NOMO-1 treated with DMSO at 0.1 percent for 48 hours (cell line): ENCODE data around the gene CTNNA2.

Source experiments
- DNase-seq: peaks from one replicate; lab custom pipeline; 2025; ENCODE audit not compliant: unreplicated experiment; lab: John Stamatoyannopoulos, UW

CTNNA2 gene

GRCh38 chr2:80303006-80303908 lies 790.4 kb downstream of the CTNNA2 start:
- no peak for DNase-seq

DNA sequence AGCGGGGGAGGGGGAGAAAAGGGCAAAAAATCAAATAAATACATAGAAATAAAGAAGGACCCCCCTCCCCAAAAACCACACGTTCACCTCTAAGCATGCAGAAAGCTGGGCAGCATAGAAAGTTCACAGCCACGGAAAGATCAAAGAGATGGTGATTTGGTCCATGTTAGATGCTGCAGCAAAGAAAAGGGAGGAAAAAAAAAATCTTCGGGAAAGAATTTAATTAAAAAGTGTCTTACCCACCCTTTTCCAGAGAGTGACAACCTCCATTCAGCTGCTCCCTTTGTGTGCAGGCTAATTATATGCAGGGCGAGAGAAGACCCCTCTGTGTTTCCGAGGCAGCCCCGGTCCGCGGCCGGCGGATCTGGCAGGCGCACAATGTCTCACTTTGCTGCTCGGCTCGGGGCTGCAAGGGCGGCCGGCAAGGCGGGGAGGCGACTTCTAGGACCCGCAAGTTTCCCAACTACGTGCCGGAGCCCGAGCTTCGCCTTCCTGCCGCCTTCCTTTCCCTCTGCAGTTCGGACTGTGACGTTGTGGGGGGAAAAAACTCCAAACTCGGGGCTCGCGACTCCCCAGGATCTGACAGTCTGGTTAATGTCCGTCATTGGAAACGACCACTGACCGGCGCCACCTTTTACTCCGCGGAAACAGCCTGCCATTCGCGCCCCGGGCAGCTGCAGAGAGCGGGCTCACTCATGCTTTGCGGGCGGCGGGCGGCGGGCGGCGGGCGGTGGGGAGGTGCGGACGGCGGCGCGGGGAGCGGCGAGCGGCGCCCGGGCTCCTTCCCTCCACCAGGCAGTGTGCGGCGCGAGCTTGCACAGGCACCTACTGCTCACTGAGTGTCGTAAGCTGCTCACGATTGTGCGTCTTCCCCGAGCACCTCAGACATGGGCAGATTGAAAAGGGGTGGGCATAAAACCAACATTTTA lies 791.3 kb downstream of the CTNNA2 start, which contains the start of gene LRRTM1:
LRRTM1 (minus strand) TSS at position 844 of the 929 bp plus-strand sequence. CDS start 933 bp downstream, outside the sequence.
- DNase-seq, result no peak

- no peak for DNase-seq
Measured at GRCh38 chr2:80311304-80311703, 798.5 kb downstream of the CTNNA2 start.

GRCh38 chr2:80312282-80312839 lies 799.5 kb downstream of the CTNNA2 start:
- DNase-seq, result no peak

DNA sequence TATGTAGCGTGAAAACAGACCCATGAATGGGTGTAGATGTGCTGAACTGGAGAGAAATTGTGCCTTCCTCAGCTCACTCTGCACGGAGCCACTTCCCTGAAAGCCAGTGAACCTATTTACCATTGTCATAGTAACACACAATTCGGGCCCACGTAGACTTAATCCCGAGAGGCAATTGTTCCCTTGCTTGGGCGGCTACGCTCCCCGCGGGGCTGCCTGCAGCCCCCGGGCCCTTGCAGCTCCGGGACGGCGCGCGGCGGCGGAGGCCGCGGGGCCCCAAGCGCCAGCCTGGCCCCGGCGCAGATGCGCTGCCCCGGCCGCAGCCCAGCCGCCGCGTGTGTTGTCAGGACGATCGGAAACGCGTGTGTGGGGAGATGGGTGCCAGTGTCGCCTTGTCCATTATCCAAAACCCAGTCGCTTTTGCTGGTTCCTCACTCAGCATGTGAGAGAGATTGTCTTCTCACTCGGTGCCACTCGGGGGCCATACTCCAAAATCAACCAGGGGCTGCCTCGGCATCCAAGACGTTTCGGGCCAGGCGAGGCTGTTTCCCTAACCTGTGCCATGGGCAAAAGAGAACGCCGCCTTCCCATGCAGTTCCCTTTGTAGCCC lies 809.6 kb downstream of the CTNNA2 start:
- no peak for DNase-seq

- no peak for DNase-seq
Measured at GRCh38 chr2:80322958-80323357, 810.1 kb downstream of the CTNNA2 start.

- DNase-seq, result no peak
Measured at GRCh38 chr2:80323610-80324009, 810.8 kb downstream of the CTNNA2 start.

GRCh38 chr2:80324525-80324924 lies 811.7 kb downstream of the CTNNA2 start:
- no peak for DNase-seq

DNA sequence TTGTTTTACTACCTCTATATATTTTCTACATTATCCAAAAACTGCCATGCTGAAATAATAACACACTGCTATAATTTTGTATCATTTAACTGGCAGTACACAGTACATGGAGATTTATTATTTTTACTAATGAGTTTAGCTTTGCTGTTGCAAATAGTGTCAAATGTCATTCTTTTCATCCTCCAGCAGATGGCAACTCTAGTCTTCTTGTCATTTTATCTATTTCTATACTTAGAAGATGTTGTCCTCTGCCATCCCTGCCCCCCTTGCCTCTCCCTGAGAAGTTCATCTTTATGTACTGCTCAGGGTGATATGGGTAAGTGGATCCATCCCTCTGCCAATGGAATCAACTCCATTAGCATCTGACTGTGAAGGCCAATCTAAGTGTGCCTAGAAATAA lies 813.4 kb downstream of the CTNNA2 start:
- DNase-seq, result peak; percentile 34

DNA sequence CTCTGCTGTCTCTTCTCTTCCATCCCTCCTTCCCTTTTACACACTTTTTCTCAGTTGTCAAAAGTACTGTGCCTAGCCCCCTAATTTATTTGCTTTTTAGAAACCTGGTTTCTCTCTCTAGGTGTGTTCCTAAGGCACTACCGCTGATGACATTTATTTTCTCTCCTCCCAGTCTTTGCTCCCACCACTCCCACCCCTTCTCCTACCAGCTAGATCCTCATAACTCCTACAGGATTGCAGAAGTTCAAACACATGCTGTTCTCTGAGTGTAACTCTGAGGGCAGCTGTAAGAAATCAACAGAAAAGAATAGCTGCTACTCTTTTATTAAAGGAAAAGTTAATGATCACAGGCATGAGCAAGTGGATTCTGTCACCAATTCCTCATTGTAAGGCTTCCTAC lies 814.0 kb downstream of the CTNNA2 start:
- DNase-seq, result no peak

GRCh38 chr2:80328159-80328571 lies 815.3 kb downstream of the CTNNA2 start:
- peak; percentile 32 for DNase-seq

DNA sequence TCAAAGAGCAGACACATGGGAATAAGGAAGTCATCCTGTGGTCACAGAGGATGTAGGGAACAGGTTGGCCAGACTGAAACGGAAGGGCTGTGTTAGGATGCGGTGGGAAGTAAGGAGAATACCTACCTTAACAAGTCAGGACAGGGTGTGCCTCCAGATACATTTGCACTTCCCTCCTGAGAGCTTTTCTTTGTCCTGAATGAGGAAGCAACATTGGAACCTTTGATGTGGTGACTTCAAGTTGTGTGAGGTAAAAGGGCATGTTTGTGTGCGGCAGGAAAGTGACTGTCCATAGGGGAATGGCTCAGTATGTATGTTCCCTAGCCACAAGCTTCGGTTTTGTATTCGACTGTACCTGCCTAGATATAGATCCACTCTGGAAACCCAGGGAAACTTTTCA lies 816.6 kb downstream of the CTNNA2 start:
- DNase-seq, result no peak

- DNase-seq, result no peak
Measured at GRCh38 chr2:80330527-80331450, 817.9 kb downstream of the CTNNA2 start.

GRCh38 chr2:80333886-80334285 lies 821.0 kb downstream of the CTNNA2 start:
- no peak for DNase-seq

GRCh38 chr2:80335411-80335810 lies 822.6 kb downstream of the CTNNA2 start:
- no peak for DNase-seq

DNA sequence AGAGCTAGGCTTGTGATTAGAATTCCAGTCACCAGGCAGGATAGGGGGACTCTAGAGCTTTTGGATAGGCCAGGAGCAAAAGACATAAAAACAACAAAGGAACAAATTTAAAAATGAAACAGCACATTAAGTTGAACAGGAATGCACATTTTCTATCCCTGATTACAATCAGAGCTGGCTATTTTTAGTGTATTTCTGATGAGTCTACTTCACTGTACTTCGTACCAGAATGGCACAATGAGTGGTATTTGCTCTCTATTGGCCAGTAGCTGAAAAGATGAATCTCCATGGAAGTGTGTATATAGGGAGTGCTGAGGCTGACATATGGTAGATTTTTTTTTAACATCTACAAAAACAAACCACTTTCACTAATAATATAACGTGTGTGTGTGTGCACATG lies 825.9 kb downstream of the CTNNA2 start:
- DNase-seq, result no peak

GRCh38 chr2:80340022-80340421 lies 827.2 kb downstream of the CTNNA2 start:
- no peak for DNase-seq

DNA sequence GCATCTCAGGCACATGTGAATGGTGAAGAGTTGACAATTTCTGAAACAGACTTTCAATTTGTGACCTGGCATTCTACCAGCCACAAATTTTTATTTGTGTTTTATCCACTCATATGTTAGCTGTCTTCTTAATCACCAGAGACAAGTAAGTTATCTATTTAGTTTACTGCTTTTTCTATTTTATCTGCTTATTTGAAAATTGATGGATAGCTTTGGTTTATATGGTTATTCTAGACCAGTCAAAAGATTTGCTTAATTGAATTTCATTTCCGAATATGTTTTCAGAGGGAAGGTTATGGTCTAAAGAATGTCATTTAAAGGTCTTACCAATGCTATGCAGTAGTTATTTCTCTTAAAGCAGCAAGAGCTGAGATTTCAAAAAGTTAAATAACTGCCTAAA lies 835.2 kb downstream of the CTNNA2 start:
- no peak for DNase-seq

DNA sequence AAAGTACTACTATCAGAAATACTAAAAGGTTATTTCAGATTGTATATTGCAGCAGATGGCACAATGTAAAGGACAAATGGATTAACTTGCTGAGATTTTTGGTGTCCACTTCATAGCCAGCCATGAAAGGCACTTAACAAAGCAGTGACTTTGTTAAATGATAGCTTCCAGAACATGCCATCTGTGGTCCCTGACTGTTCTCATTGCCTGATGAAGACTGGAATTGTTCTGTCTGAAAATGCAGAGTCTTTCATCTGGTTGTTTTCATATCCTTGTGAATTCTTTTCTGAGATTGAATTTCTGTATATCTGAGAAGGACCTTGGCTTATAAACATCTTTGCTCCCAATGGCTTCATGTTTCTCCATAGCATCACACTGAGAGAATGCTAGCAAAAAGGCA lies 836.1 kb downstream of the CTNNA2 start:
- no peak for DNase-seq

GRCh38 chr2:80351231-80351630 lies 838.4 kb downstream of the CTNNA2 start:
- peak; percentile 48 for DNase-seq
